ENCODE measurements around the gene KCTD1. TPM values are rescaled to one million over a fixed set of nuclear protein-coding genes. Genes with fewer than 3 reads are reported as not detected.

KCTD1 gene
- polyA plus RNA-seq, 3 donors, result 0.40 TPM; not detected in 2

- H3K79me2 ChIP-seq (ENCODE audit: insufficient read depth, low read length), result no peaks in the 10 kb centered on the region
- Mint-ChIP-seq H3K27me3 (ENCODE audit: low read depth in 3 of 3) (peaks cover 57 to 76% (median 74%) of the 10 kb centered on the region in 3 donors), H3K4me1 (peaks cover 34% of the 10 kb centered on the region), H3K36me3 (peaks cover 8 to 13% of the 10 kb centered on the region in 2 donors), H3K9me3 (peaks cover 2 to 22% (median 9%) of the 10 kb centered on the region in 7 donors), H3K4me3 (peak overlapping the region; percentile 70 to 84), H3K27ac (peak overlapping the region in 1 of 7 donors; percentile 20)
- peak overlapping the region in 2 of 3 experiments; percentile 33 to 79 for H3K4me3 ChIP-seq (replicated peaks in 1 of 3; ENCODE audit: low read depth in 2 of 3, low read length in 3 of 3)
- H3K4me1 ChIP-seq (ENCODE audit: control insufficient read depth in 1 of 2, insufficient read depth in 2 of 2, low read length in 2 of 2), result peaks cover 22 to 43% of the 10 kb centered on the region in 2 donors
- H3K9ac ChIP-seq (ENCODE audit: insufficient read depth, low read length, poor library complexity, severe bottlenecking), result no peak overlapping the region
- peak overlapping the region; percentile 83 for H2AFZ ChIP-seq (ENCODE audit: insufficient read depth, low read depth, low read length, poor library complexity, severe bottlenecking)
- H3K27me3 ChIP-seq (ENCODE audit: control insufficient read depth in 2 of 2, insufficient read depth in 2 of 2, low read length in 2 of 2), result peaks cover 48 to 69% of the 10 kb centered on the region in 2 donors
- H3K4me2 ChIP-seq (replicated peaks; ENCODE audit: extremely low read depth, low read length, poor library complexity, severe bottlenecking), result peak overlapping the region; percentile 91
- no peak for TF ChIP-seq CTCF (IDR thresholded peaks at IDR 0.05)
- WGBS (ENCODE audit: insufficient coverage), result under 1% methylated on average over 48 of the region's 71 CpGs
- DNase-seq, result no peak
- H3K27ac ChIP-seq (ENCODE audit: low read depth in 1 of 2, low read length in 2 of 2), result no peak overlapping the region
- H4K20me1 ChIP-seq (ENCODE audit: insufficient read depth, low read length), result no peaks in the 10 kb centered on the region
- intact Hi-C loops (cut with micrococcal nuclease), result no loop called here
- H3K9me3 ChIP-seq (replicated peaks in 1 of 2; ENCODE audit: control insufficient read depth in 1 of 2, insufficient read depth in 1 of 2, low read length in 2 of 2), result peaks cover 5 to 25% of the 10 kb centered on the region in 2 donors
- no peaks in the 10 kb centered on the region for H3K36me3 ChIP-seq (replicated peaks in 1 of 2; ENCODE audit: control insufficient read depth in 1 of 2, insufficient read depth in 2 of 2, low read length in 2 of 2)
These were observed 1.1 kb upstream of the KCTD1 start for GRCh38 chr18:26549263-26550094.

GRCh38 chr18:26547646-26548414, 523 bp downstream of the KCTD1 start:
- peak in 2 of 3 donors; percentile 10 to 25 for DNase-seq
- H3K9ac ChIP-seq (ENCODE audit: insufficient read depth, low read length, poor library complexity, severe bottlenecking), result peak overlapping the region; percentile 59
- peak; percentile 37 for TF ChIP-seq CTCF (IDR thresholded peaks at IDR 0.05)
- 4% methylated on average over 83 of the region's 84 CpGs for WGBS (ENCODE audit: insufficient coverage)
- H3K27ac ChIP-seq (ENCODE audit: low read depth in 1 of 2, low read length in 2 of 2), result no peak overlapping the region
- H3K79me2 ChIP-seq (ENCODE audit: insufficient read depth, low read length), result no peaks in the 10 kb centered on the region
- Mint-ChIP-seq H3K27me3 (ENCODE audit: low read depth in 3 of 3) (peaks cover 43 to 60% (median 58%) of the 10 kb centered on the region in 3 donors), H3K9me3 (peaks cover 2 to 22% (median 5%) of the 10 kb centered on the region in 7 donors), H3K4me1 (peaks cover 36% of the 10 kb centered on the region), H3K4me3 (peak overlapping the region; percentile 87 to 93), H3K27ac (no peak overlapping the region), H3K36me3 (peaks cover 8 to 13% of the 10 kb centered on the region in 2 donors)
- peaks cover 5 to 25% of the 10 kb centered on the region in 2 donors for H3K9me3 ChIP-seq (replicated peaks in 1 of 2; ENCODE audit: control insufficient read depth in 1 of 2, insufficient read depth in 1 of 2, low read length in 2 of 2)
- H3K4me1 ChIP-seq (ENCODE audit: control insufficient read depth in 1 of 2, insufficient read depth in 2 of 2, low read length in 2 of 2), result peaks cover 22 to 43% of the 10 kb centered on the region in 2 donors
- H2AFZ ChIP-seq (ENCODE audit: insufficient read depth, low read depth, low read length, poor library complexity, severe bottlenecking), result peak overlapping the region; percentile 83
- peaks cover 32 to 52% of the 10 kb centered on the region in 2 donors for H3K27me3 ChIP-seq (ENCODE audit: control insufficient read depth in 2 of 2, insufficient read depth in 2 of 2, low read length in 2 of 2)
- peak overlapping the region; percentile 51 to 79 (median 55) for H3K4me3 ChIP-seq (replicated peaks in 1 of 3; ENCODE audit: low read depth in 2 of 3, low read length in 3 of 3)
- intact Hi-C loops (cut with micrococcal nuclease), result no loop called here
- no peaks in the 10 kb centered on the region for H4K20me1 ChIP-seq (ENCODE audit: insufficient read depth, low read length)
- H3K4me2 ChIP-seq (replicated peaks; ENCODE audit: extremely low read depth, low read length, poor library complexity, severe bottlenecking), result peak overlapping the region; percentile 91
- no peaks in the 10 kb centered on the region for H3K36me3 ChIP-seq (replicated peaks in 1 of 2; ENCODE audit: control insufficient read depth in 1 of 2, insufficient read depth in 2 of 2, low read length in 2 of 2)

Data from CD14-positive monocyte (primary cell).